H1 (cell line): ENCODE results near the gene ASMT. TPM values are rescaled to one million over a fixed set of nuclear protein-coding genes. Genes with fewer than 3 reads are reported as not detected.

Experiments
- CTCF ChIA-PET: fragments of 300-600 bp; sonication (Branson Sonifier 250); formaldehyde crosslinking; loops from one replicate; lab custom pipeline; 2021; ENCODE audit not compliant: partially characterized antibody; lab: Charles Lee
- POLR2A ChIA-PET: fragments of 300-600 bp; sonication (Branson Sonifier 250); formaldehyde crosslinking; loops from one replicate; lab custom pipeline; 2021; ENCODE audit warnings: inconsistent platforms; ENCODE audit not compliant: partially characterized antibody; lab: Charles Lee
- DNase-seq, 2 experiments: peaks; one replicate each; pipeline versions ENCODE4 v3.0.0 to v3.0.0-alpha.2; 2010 to 2022; ENCODE audit warnings: low spot score in 2 of 2, low read depth in 1 of 2, mixed read lengths in 1 of 2
- FAIRE-seq: peaks from 2 replicates; lab custom pipeline; 2011; peaks lifted over from hg19 to GRCh38; lab: Jason Lieb, UNC
- H2AFZ ChIP-seq: 2 replicates; pipeline ENCODE4 v1.8.1; 2012; ENCODE audit warnings: low read length, inconsistent platforms
- H2AK5ac ChIP-seq: 2 replicates; pipeline ENCODE4 v1.6.1; 2013; ENCODE audit warnings: low read depth, low read length
- H2BK120ac ChIP-seq: replicated peaks from 2 replicates; pipeline ENCODE3; 2013; ENCODE audit warnings: low read depth, low read length, inconsistent platforms
- H2BK12ac ChIP-seq: 2 replicates; pipeline ENCODE4 v1.6.1; 2013; ENCODE audit warnings: low read depth, low read length
- H2BK15ac ChIP-seq: 2 replicates; pipeline ENCODE4 v1.6.1; 2013; ENCODE audit warnings: low read length
- H2BK20ac ChIP-seq: 2 replicates; pipeline ENCODE4 v1.6.1; 2013; ENCODE audit warnings: low read length
- H2BK5ac ChIP-seq: 2 replicates; pipeline ENCODE4 v1.6.1; 2013; ENCODE audit warnings: low read depth, low read length
- H3K14ac ChIP-seq: 2 replicates; pipeline ENCODE4 v1.6.1; 2013; ENCODE audit warnings: inconsistent platforms; ENCODE audit not compliant: insufficient read length
- H3K18ac ChIP-seq: 2 replicates; pipeline ENCODE4 v1.6.1; 2013; ENCODE audit warnings: low read length; ENCODE audit errors: extremely low read depth
- H3K23ac ChIP-seq: 2 replicates; pipeline ENCODE4 v1.6.1; 2013; ENCODE audit warnings: inconsistent platforms; ENCODE audit not compliant: insufficient read length
- H3K23me2 ChIP-seq: 2 replicates; pipeline ENCODE4 v1.6.1; 2013; ENCODE audit warnings: low read depth, low read length
- H3K27ac ChIP-seq: 2 replicates; pipeline ENCODE4 v1.6.1; 2011; ENCODE audit warnings: low read depth, low read length, inconsistent platforms
- H3K27me3 ChIP-seq, 4 experiments: replicated peaks in 1 of 4; 1 replicate in 1 of 4; 2 replicates in 3 of 4; pipeline versions ENCODE4 v1.6.1 to v1.8.1; 2011 to 2013; ENCODE audit warnings: low read length in 3 of 4, mild to moderate bottlenecking in 3 of 4, inconsistent platforms in 2 of 4, mixed read lengths in 2 of 4, moderate library complexity in 1 of 4; ENCODE audit not compliant: control insufficient read depth in 3 of 4, insufficient read depth in 3 of 4; ENCODE audit errors: extremely low read depth in 1 of 4
- H3K36me3 ChIP-seq, 4 experiments: 2 replicates each; pipeline versions ENCODE4 v1.6.1 to v1.8.1; 2011 to 2013; ENCODE audit warnings: mild to moderate bottlenecking in 4 of 4, low read length in 3 of 4, moderate library complexity in 2 of 4, control low read depth in 1 of 4, inconsistent platforms in 1 of 4; ENCODE audit not compliant: insufficient read depth in 4 of 4, control insufficient read depth in 2 of 4
- H3K4ac ChIP-seq: replicated peaks from 2 replicates; pipeline ENCODE3; 2013; ENCODE audit warnings: low read length, low read depth, mixed read lengths, inconsistent platforms; ENCODE audit not compliant: insufficient read length
- H3K4me1 ChIP-seq, 4 experiments: replicated peaks in 1 of 4; 1 replicate in 1 of 4; 2 replicates in 3 of 4; pipeline versions ENCODE4 v1.6.1 to v1.8.1; 2011 to 2013; ENCODE audit warnings: low read length in 3 of 4, inconsistent platforms in 2 of 4, mixed read lengths in 1 of 4; ENCODE audit not compliant: insufficient read depth in 4 of 4, control insufficient read depth in 3 of 4
- H3K4me2 ChIP-seq, 2 experiments: 2 replicates each; pipeline versions ENCODE4 v1.6.1 to v1.8.1; 2011 to 2013; ENCODE audit warnings: low read depth in 2 of 2, low read length in 2 of 2, control low read depth in 1 of 2, inconsistent platforms in 1 of 2, mild to moderate bottlenecking in 1 of 2; ENCODE audit not compliant: insufficient read depth in 1 of 2
- H3K4me3 ChIP-seq, 4 experiments: fragments of 200-600, 300-600 bp in 1 of 4; sonication (generic), shearing (Covaris generic), sonication (Bioruptor Twin) in 1 of 4; 2 replicates each; pipeline versions ENCODE4 v1.5.1 to v1.8.1; 2011 to 2016; ENCODE audit warnings: low read length in 4 of 4, low read depth in 3 of 4, control low read depth in 2 of 4, inconsistent platforms in 2 of 4, mild to moderate bottlenecking in 2 of 4, mixed read lengths in 1 of 4, moderate library complexity in 1 of 4; ENCODE audit not compliant: insufficient read depth in 2 of 4; ENCODE audit errors: extremely low read depth in 1 of 4
- H3K56ac ChIP-seq: replicated peaks from 2 replicates; pipeline ENCODE3; 2013; ENCODE audit warnings: low read depth, mild to moderate bottlenecking, mixed read lengths, low read length, inconsistent platforms; ENCODE audit not compliant: insufficient read length
- H3K79me1 ChIP-seq: 2 replicates; pipeline ENCODE4 v1.6.1; 2013; ENCODE audit warnings: low read depth, low read length, control low read depth
- H3K79me2 ChIP-seq, 2 experiments: 2 replicates each; pipeline versions ENCODE4 v1.6.1 to v1.8.1; 2012 to 2013; ENCODE audit warnings: low read length in 2 of 2, mild to moderate bottlenecking in 2 of 2, inconsistent platforms in 1 of 2; ENCODE audit not compliant: insufficient read depth in 2 of 2, control insufficient read depth in 1 of 2
- H3K9ac ChIP-seq, 4 experiments: replicated peaks in 1 of 4; 1 replicate in 1 of 4; 2 replicates in 3 of 4; pipeline versions ENCODE4 v1.6.1 to v1.8.1; 2011 to 2013; ENCODE audit warnings: low read depth in 3 of 4, low read length in 3 of 4, control low read depth in 2 of 4, mild to moderate bottlenecking in 2 of 4, moderate library complexity in 2 of 4, inconsistent platforms in 1 of 4; ENCODE audit errors: extremely low read depth in 1 of 4
- H3K9me3 ChIP-seq, 2 experiments: 2 replicates each; pipeline versions ENCODE4 v1.6.1 to v1.8.1; 2012 to 2013; ENCODE audit warnings: mild to moderate bottlenecking in 2 of 2, moderate library complexity in 2 of 2, control low read depth in 1 of 2, inconsistent platforms in 1 of 2, low read depth in 1 of 2, low read length in 1 of 2, mixed read lengths in 1 of 2; ENCODE audit not compliant: insufficient read depth in 2 of 2
- H4K20me1 ChIP-seq, 2 experiments: replicated peaks in 1 of 2; 2 replicates each; pipeline versions ENCODE3 to v1.8.1; 2011 to 2013; ENCODE audit warnings: inconsistent platforms in 2 of 2, low read length in 2 of 2, mild to moderate bottlenecking in 1 of 2; ENCODE audit not compliant: insufficient read depth in 2 of 2, control insufficient read depth in 1 of 2
- H4K5ac ChIP-seq: 2 replicates; pipeline ENCODE4 v1.6.1; 2013; ENCODE audit warnings: low read length, low read depth, mixed read lengths, inconsistent platforms; ENCODE audit not compliant: insufficient read length
- H4K8ac ChIP-seq: 2 replicates; pipeline ENCODE4 v1.8.0; 2013; ENCODE audit warnings: mild to moderate bottlenecking, moderate library complexity, low read length, inconsistent platforms; ENCODE audit not compliant: insufficient read depth; ENCODE audit errors: extremely low read depth
- H4K91ac ChIP-seq: replicated peaks from 2 replicates; pipeline ENCODE3; 2013; ENCODE audit warnings: low read length, mixed read lengths, inconsistent platforms; ENCODE audit not compliant: insufficient read length
- CTBP2 ChIP-seq: IDR thresholded peaks from 2 replicates; pipeline ENCODE4 v1.7.0; 2011; ENCODE audit warnings: borderline replicate concordance, mild to moderate bottlenecking, moderate library complexity, mixed read lengths, low read length; ENCODE audit not compliant: insufficient read depth, insufficient read length
- HDAC6 ChIP-seq: IDR thresholded peaks from one replicate; pipeline ENCODE4 v1.7.1; 2012; ENCODE audit warnings: low read depth, mild to moderate bottlenecking, inconsistent platforms, low read length, moderate library complexity
- TAF7 ChIP-seq: optimal IDR thresholded peaks from 2 replicates; pipeline ENCODE3; 2011; ENCODE audit warnings: low read depth, mild to moderate bottlenecking, inconsistent platforms, low read length, moderate library complexity, borderline replicate concordance
- WGBS, 2 experiments: shearing (Covaris generic) in 1 of 2; methylation state at CpG; one replicate each; pipeline versions ENCODE4 v1.1.6 to v1.1.7; 2013 to 2015; ENCODE audit warnings: low lambda C conversion rate in 2 of 2, mixed read lengths in 2 of 2, inconsistent platforms in 1 of 2, low coverage in 1 of 2, missing lambda C conversion rate in 1 of 2; ENCODE audit not compliant: insufficient replicate concordance in 2 of 2, insufficient coverage in 1 of 2, insufficient read length in 1 of 2; ENCODE audit errors: extremely low coverage in 1 of 2, missing lambda C conversion rate in 1 of 2; 5-methylcytosine and 5-hydroxymethylcytosine counted together
- polyA plus RNA-seq, 7 experiments: library from polyadenylated mRNA; depleted of rRNA in 3 of 7; stranded (reverse) in 5 of 7; unstranded in 2 of 7; fragments of >200 nt in 5 of 7; fragments of 200-250 nt in 2 of 7; gene quantifications; 1 replicate in 5 of 7; 2 replicates in 1 of 7; 4 replicates in 1 of 7; pipeline versions ENCODE4 v1.2.1 to v1.2.3, GENCODE V29; 2011 to 2013; ENCODE audit warnings: missing spikeins in 2 of 7, mixed read lengths in 2 of 7
- total RNA-seq: library from RNA; stranded (reverse); fragmentation: NEBNext Ultra II Directional; extraction: Animal tissue kit (Norgen Biotek cat#: 25700); gene quantifications from 2 replicates; pipeline ENCODE4 v1.2.1, GENCODE V29; 2021
- TF ChIP-seq, protein P1 (sequence below): IDR thresholded peaks from 2 replicates; pipeline ENCODE4 v1.6.1; 2012; ENCODE audit warnings: low read length, inconsistent platforms

Gene ASMT
- total and polyA plus RNA-seq, 2 of the 8 experiments (the other 6 are each of a cell fraction or from before 2014, with no cell fraction given) = 1.5 to 3.1 TPM

DNA sequence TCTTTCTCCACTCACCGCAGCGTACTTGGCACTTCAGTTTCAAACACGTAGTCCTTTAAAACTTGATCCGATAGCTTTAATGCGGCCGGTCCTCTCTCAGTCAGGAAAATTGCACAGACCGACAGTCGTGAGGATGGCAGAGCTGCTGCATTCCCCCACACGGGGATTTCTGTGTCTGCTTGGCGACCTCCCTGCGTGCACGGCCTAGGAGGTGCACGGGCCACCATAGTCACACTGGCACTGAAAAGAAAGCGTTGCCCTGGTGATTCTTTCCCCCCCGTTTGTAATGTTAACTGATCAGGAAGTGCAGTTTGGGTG lies 13.1 kb upstream of the ASMT start:
- Histone ChIP-seq H3K4ac (no peak overlapping the region), H3K56ac (no peak overlapping the region), H2AK5ac (no peak overlapping the region), H3K9ac (no peak overlapping the region), H3K14ac (no peak overlapping the region), H3K4me1 (no peaks in the 10 kb centered on the region), H3K27ac (no peak overlapping the region), H3K79me2 (peaks cover 0 to 14% of the 10 kb centered on the region in 2 experiments; a peak in 1 of 4 replicates), H2BK5ac (no peak overlapping the region), H3K79me1 (peaks cover 10% of the 10 kb centered on the region), H3K23me2 (no peaks in the 10 kb centered on the region), H3K36me3 (peaks cover 25 to 65% (median 49%) of the 10 kb centered on the region in 4 experiments), H2BK15ac (no peak overlapping the region), H3K9me3 (no peaks in the 10 kb centered on the region), H4K91ac (no peak overlapping the region), H2AFZ (no peak overlapping the region), H2BK120ac (no peak overlapping the region)
- CTCF ChIA-PET = no interaction called here
- TF ChIP-seq TAF7 = no peak
- TF ChIP-seq HDAC6 = no peak
- no peak for TF ChIP-seq CTBP2
- TF ChIP-seq, protein P1, sequence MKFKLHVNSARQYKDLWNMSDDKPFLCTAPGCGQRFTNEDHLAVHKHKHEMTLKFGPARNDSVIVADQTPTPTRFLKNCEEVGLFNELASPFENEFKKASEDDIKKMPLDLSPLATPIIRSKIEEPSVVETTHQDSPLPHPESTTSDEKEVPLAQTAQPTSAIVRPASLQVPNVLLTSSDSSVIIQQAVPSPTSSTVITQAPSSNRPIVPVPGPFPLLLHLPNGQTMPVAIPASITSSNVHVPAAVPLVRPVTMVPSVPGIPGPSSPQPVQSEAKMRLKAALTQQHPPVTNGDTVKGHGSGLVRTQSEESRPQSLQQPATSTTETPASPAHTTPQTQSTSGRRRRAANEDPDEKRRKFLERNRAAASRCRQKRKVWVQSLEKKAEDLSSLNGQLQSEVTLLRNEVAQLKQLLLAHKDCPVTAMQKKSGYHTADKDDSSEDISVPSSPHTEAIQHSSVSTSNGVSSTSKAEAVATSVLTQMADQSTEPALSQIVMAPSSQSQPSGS = no peak
- TF ChIP-seq, all 59 proteins: peak for 0
- WGBS, 2 experiments = 91% methylated on average over 15 of the region's 15 CpGs; no CpG with 5 or more reads in 1 of the 2 experiments
- FAIRE-seq = no peak
- Histone ChIP-seq H4K8ac (no peak overlapping the region), H2BK20ac (no peak overlapping the region), H3K4me3 (no peak overlapping the region), H3K18ac (no peak overlapping the region), H3K4me2 (no peak overlapping the region), H4K5ac (no peak overlapping the region), H4K20me1 (peaks cover 3 to 22% of the 10 kb centered on the region in 2 experiments), H2BK12ac (no peak overlapping the region), H3K27me3 (0 out of 7 replicates have a peak, but pooled peaks cover 0 to 2% (median 0%) of the 10 kb centered on the region in 4 experiments), H3K23ac (no peak overlapping the region)
- POLR2A ChIA-PET = no interaction called here
- DNase-seq = no peak
